Activated CD8-positive, alpha-beta memory T cell treated with anti-CD3 and anti-CD28 coated beads, Interleukin-2, amount 50 U/mL, for 4 hours (primary cell): Measurements from ENCODE around the gene SAMD5.

Experiments
- DNase-seq: peaks from one replicate; pipeline ENCODE4 v3.0.0-alpha.2; 2020

The SAMD5 gene

GRCh38 chr6:147508042-147508865 is at the start of gene SAMD5:
Gene SAMD5, plus strand, starts transcription at chr6:147508690. Its CDS starts 239 bp downstream, at chr6:147508929.
- no peak for DNase-seq

DNA sequence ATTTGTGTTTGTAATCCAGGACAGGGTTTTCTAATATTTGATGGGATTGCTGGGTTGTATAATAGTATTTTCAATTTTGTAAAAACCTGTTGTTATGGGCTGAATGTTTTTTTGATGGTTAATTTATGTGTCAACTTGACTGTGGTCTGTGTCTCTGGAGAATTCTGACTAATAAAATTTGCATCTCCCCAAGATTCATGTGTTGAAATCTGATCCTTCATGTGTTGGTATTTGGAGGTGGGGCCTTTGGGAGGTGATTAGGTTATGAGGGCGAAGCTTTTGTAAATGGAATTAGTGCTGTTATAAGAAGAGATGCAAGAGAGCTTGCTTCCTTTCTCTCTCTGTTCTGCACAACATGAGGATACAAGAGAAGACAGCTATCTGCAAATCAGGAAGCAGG is 48.7 kb upstream of the SAMD5 start:
- DNase-seq: no peak

DNA sequence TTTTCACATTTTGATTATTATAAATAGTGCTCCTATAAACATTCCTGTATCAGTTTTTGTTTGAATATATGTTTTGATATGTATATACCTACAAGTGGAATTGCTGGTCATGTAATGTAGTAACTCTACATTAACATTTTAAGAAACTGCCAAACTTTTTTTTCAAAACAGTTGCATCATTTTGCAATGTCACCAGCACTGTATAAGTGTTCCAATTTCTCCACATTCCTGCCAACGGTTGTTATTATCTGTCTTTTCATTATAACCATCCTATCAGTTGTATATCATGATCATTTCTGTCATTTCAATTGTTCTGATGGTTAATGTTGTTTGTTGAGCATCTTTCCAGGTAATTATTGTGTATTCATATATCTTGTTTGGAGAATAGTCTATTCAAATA is 44.8 kb upstream of the SAMD5 start:
- DNase-seq: no peak

GRCh38 chr6:147467428-147467827 is 41.1 kb upstream of the SAMD5 start:
- DNase-seq: no peak

- DNase-seq: no peak
Measured at GRCh38 chr6:147467886-147468285, 40.6 kb upstream of the SAMD5 start.

DNA sequence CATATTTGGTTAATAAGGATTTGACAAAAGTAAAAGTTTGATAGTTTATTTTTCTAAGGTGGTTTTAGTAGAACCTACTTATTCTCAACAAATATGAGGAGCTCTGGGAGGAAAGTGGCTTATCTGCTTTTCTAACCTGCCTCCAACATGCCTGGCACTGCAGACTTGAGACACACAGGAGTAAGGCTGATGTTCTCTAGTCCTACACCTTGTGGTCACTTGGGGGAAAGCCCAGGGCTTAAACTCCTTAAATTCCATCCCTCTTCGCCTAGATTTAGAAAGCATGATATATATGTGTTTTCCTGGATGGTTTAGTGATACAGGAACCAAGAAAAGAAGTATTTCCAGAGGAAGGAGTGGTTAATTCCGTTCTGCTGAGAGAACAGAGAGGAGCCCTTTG is 39.9 kb upstream of the SAMD5 start:
- DNase-seq: no peak

DNA sequence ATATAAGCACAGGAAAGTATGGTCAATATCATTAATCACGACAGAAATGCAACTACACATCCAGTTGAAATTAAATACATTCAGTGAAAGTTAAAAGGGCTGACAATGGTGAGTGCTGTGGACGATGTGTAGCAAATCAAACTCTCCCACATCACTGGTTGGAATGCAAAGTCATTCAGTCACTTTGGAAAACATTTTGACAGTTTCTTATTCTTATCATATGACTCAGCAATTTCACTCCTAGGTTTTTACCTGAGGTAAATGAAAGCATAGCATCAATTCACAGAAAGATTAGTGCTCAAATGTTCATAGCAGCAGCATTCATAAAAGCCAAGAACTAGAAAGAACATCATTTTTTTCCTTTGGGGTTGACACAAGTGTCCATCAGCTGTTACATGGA is 28.6 kb upstream of the SAMD5 start:
- DNase-seq: no peak

DNA sequence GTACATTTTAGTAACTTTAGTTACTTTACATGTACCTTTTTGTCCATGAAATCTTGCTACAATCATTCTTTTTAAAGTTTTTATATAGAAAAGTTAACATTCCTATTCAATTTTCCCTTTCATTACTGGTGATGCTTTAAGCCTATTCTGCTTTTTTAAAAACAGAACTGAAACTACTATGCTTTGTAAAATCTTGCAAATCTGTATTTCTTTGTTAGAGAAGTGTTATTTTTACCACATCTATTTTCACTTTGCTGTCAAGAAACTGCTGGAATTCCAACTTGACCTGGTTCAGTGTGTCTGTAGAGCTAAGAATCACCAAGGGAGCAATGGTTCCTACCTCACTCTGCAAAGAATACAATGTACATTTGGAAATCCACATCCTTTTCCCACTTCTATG is 21.8 kb upstream of the SAMD5 start:
- no peak for DNase-seq

DNA sequence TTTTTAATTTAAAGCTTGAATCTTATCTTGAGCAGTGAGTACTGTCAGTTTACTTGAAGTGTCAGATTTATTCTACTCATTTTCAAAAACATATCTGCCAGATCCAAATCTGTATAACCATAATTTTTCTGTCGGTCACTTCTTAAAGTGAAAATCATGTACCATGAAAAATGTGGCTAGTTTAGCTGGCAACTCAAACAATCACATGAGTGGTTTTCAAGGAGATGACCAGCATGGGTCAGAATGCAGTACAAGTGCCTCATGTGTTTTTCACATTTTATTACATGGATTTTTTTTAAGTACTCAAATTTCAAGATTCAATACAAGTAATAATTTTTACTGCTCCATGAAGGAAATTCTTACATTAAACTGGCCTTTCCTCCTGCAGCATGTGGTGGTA is 11.0 kb upstream of the SAMD5 start:
- no peak for DNase-seq

DNA sequence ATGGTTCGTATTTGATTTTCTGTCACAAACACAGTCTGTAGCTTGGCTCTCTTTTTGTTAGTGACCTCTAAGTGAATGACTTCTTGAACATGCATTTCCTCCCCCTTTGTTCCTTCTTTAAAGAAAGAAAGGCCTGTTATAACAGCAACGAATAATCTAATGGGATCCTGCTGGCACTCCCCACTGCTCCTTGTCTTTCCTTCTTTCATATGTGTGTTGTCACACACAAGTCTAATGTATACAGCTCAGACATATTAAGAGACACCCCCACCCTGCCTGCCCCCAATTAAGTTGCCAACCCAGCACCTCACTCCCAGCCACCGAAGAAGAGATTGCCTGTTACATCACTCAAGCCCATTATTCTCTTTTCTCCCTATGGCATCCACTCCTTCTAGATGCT is 4.9 kb upstream of the SAMD5 start:
- no peak for DNase-seq

DNA sequence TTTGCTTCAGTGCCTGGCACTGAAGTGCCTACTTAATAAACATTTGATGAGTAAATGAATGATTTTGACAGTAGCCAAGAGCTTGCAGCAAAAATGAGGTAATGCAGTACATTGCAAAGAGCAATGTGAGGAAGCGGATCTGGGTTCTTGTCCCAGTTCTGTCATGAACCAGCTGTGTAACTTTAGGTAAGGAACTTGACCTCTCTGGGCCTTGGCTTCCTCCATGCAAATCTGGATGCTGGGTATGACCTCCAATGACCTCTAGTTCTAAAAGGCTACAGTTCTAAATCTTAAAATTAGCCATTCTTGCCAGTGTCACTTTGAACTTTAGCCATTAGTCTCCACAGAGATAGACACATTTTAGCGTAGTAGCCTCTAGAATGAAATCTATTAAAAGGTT is 3.6 kb upstream of the SAMD5 start:
- no peak for DNase-seq

DNA sequence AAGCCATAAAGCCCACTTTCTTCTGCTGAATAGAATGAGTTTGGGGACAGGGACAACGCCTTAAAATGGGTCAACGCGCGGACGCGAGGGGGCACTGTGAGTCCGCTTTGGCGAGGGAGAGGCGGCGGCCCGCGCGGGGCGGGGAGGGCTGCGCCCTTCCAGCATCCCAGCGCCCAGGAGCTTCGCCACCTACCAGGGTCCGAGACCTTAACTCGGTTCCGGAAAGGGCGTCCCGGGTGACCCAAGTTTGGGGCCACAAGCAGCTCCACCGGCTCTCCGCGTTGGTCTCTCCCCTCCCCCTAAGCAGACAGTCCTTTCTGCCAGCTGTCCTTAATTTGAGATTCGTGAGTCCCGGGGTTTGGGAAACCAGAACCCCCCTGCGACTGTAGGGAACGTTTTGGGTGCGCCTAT is 1.8 kb upstream of the SAMD5 start:
- DNase-seq: no peak

GRCh38 chr6:147507162-147508041 is 1.1 kb upstream of the SAMD5 start:
- DNase-seq: no peak

DNA sequence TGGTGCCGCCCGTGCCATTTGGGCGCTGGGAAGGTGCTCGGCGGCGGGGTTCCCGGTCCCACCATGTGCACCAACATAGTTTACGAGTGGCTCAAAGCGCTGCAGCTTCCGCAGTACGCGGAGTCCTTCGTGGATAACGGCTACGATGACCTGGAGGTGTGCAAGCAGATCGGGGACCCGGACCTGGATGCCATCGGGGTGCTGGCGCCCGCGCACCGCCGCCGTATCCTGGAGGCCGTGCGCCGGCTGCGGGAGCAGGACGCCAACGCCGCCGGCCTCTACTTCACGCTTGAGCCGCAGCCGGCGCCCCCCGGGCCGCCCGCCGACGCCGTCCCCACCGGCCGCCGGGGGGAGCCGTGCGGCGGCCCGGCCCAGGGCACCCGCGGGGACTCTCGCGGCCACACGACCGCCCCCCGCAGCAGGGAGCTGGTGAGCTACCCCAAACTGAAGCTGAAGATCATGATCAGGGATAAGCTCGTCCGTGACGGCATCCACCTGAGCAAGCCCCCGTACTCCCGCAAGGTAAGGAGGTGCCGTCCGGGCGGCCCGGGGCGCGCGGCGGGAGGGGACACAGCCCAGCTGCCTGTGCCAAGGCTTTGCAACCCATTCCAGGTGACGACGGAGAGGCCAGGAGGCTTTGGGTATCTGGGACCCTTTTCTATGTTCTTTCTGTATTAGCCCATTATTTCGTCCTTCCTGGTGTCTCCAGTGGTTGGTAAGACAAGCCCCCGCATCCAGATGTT is 547 bp downstream of the SAMD5 start:
- no peak for DNase-seq

DNA sequence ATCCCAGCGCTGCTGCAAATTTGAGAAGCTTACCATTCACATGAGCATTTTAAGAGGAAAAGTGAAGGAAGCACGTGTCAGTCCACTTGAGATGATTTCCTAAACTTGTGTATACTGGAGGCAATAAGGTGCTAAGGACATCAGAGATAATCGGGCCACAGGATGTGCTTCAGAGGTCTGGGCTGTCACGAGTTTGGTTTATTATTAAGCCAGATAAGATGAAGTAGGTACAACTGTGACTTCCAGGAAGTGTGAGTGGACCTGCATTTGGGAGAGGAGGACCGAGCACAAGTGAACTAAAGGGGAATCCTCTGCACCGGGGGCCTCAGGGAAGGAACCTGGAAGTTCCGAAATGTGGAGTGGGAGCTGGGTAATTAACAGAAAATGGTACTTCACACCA is 1.4 kb downstream of the SAMD5 start:
- DNase-seq: no peak

DNA sequence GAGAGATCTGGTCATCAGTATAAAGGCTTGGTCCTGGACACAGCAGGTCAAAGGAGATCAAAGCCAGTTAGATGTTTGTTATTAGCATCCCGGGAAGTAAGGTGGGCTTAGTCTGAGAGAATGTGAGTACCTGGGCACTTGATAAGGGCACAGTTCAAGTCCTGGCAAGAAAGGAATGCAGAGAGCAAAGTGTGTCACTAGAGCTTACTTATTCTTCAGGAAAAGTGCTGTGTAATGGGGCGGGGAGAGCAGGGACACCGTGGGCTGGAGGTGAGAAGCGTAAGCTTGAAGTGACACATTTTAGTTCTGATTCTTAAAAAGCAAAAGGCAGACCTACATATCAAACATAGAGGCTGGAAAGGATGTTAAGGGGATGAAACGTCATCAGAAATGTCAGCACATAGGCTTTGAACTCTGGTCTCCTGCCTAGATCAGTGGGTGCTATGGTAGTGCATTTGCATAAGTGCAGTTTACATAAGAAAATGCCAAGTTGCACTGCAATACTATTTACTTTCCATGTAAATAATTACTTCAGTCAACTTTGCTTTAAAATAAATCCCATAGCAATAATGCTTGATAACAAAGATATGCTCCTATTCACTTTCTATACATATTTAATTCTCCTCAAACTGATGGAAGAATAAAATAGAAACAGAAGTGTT is 2.6 kb downstream of the SAMD5 start:
- no peak for DNase-seq

GRCh38 chr6:147514831-147515230 is 6.3 kb downstream of the SAMD5 start:
- no peak for DNase-seq

GRCh38 chr6:147515327-147515726 is 6.8 kb downstream of the SAMD5 start:
- DNase-seq: no peak

DNA sequence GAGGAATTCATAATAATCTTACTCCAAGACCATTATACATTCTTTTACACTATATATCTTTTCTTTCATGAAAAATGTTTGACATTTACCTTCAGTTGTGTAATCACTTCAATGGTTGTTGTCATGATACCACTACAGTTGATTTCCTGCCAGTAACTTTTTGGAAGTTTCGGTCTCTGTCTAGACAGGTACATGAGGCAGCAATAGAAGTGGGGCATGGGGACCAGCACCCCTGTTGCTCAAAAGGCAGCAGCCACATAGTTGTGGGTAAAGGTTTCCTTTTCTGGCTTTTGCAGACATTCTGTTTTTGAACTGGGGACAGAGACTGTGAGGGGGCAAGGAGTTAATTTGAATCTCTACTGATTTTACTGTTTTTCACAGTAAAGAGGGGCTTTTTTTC is 14.1 kb downstream of the SAMD5 start:
- DNase-seq: no peak

- DNase-seq: no peak
Measured at GRCh38 chr6:147525519-147526209, 17.2 kb downstream of the SAMD5 start.

DNA sequence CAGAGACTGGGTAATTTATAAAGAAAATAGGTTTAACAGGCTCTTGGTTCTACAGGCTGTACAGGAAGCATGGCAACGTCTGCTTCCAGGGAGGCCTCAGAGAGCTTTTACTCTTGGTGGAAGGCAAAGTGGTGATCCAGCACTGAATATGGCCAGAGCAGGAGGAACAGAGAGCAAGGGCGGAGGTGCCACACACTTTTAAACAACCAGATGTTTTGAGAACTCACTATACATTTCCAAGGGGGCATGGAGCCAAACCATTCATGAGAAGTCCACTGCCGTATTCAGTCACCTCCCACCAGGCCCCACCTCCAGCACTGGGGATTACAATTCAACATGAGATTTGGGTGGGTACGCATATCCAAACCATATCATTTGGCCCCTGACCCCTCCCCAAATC is 18.7 kb downstream of the SAMD5 start:
- DNase-seq: no peak

- DNase-seq: no peak
Measured at GRCh38 chr6:147528511-147529145, 20.1 kb downstream of the SAMD5 start.
